ENCODE data around the gene TPM4.

GRCh38 chr19:16124953-16125352 lies 48.7 kb downstream of the TPM4 start:
- TF ChIP-seq EGR1 (IDR thresholded peaks at IDR 0.05) (no peak), USF1 (IDR thresholded peaks at IDR 0.05) (no peak), CEBPB (IDR thresholded peaks at IDR 0.05) (no peak), MAX (IDR thresholded peaks at IDR 0.05) (no peak), EP300 (IDR thresholded peaks at IDR 0.05; ENCODE audit: borderline replicate concordance) (no peak), REST (IDR thresholded peaks at IDR 0.05; ENCODE audit: low read depth) (no peak), FOXM1 (IDR thresholded peaks at IDR 0.05; ENCODE audit: borderline replicate concordance, low read depth) (no peak)
